Amniotic epithelial cell (primary cell): Measurements from ENCODE around the gene LEKR1.
"Not testable (repeated sequence)": the region's sequence is repeated elsewhere in the genome, so short reads cannot be mapped to it uniquely, and the experiment has no call there.

Source experiments
- DNase-seq: peaks from one replicate; pipeline ENCODE4 v3.0.0-alpha.2; 2010; ENCODE audit warnings: low read depth

LEKR1 gene

GRCh38 chr3:156826144-156826895 is at the start of gene LEKR1:
Gene LEKR1 (plus strand): TSS chr3:156826353. CDS start chr3:156829330, 2,977 bp downstream.
- peak; percentile 80 for DNase-seq

DNA sequence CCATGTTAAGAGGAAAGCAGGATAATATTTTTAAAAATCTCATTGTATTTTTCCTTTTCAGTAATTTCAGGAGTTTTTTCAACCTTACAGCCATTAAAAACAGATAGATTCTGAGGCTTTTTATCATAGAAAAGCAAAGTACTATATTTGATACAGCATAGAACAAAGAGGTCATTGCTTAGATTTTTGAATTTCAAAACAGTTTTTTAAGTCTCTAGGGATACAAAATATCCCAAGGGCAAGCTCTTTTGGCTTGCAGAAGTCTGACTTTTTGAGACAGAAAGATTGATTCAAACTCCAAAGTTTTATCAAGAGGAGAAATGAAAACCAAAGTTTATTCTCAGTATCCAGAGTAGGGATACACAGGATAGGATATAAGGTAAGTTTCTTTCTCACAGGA is 49.3 kb upstream of the LEKR1 start:
- DNase-seq: no peak

DNA sequence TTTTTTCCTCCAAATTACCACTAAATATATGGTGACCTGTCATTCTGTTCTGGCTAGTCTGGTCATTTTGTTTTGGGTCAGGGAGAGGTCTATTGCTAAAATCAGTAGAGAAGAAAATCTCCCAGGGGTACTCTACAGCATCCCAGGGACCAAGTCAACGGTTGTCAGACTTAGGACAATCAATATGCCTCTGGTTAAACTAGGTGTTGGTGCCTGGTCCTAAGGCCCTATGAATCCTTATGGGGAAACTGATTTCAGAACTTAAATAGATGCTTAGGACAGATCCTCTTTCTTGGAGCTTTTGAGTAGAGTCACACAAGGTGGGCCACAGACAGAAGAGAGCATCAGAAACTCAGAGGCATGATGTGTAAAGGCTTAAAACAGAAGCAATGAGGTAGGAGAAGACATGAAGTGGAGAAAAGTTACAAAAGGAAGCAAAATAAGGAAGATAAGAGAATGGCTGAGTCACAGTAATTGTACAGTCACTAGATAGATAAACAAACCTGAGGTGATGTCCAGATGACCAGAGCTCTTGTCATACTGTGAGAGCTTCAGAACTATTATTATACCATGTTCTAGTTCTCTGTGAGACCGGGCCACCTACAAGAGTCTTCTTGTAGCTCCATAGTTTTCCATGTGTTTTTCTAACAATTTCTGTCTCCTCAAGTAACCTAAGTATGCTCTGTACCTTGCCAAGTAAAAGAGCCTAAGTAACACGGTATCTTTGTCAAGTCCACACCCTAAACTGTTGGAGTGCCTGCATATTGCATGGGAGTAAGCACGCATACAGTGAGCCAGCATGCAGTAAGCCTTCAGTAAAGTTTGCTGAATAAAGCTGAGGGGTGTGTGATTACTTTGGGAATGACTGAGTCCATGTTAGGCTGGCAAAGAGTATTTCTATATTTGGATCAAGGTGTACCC is 44.6 kb upstream of the LEKR1 start:
- DNase-seq: peak; percentile 61

DNA sequence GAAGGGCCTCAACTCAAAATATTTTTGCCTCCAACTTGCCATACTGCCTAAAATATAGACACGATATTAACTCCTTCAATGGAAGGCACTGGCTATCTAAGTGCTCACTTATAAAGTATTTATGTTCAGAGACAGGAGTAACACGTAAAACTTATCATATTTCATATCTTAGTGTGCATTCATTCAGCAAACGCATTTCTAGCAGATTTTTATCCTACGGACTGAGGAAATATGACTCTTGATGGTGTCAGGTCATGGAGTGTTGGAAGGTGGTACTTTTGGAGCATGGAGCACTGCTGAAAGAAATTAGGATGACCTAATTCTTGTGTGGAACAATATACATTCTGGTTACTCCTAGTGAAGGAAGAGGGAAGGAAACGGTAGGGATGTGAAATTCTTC is 43.8 kb upstream of the LEKR1 start:
- DNase-seq: no peak

- no peak for DNase-seq
Measured at GRCh38 chr3:156782921-156783320, 43.2 kb upstream of the LEKR1 start.

GRCh38 chr3:156787001-156787400 is 39.2 kb upstream of the LEKR1 start:
- no peak for DNase-seq

GRCh38 chr3:156787926-156788663 is 38.1 kb upstream of the LEKR1 start:
- DNase-seq: peak; percentile 96

- DNase-seq: peak; percentile 40
Measured at GRCh38 chr3:156788846-156789245, 37.3 kb upstream of the LEKR1 start.

DNA sequence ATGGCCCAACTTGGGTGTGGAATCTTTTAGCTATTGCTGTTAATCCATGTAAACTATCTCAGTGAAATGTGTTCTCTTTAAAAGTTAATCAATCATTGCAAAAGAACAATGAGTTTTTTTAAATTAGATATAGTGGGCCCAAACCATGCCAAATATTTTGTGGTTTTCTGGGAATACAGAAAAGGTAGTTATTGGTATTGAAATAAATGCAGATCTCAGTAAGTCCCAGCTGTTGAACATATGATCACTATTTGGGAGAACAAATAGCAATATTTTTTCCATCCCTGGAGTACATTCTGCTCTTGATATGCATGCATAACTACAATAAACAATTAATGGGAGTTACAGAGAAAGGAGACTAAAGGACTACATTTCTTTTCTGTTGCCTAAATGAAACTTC is 36.0 kb upstream of the LEKR1 start:
- DNase-seq: no peak

DNA sequence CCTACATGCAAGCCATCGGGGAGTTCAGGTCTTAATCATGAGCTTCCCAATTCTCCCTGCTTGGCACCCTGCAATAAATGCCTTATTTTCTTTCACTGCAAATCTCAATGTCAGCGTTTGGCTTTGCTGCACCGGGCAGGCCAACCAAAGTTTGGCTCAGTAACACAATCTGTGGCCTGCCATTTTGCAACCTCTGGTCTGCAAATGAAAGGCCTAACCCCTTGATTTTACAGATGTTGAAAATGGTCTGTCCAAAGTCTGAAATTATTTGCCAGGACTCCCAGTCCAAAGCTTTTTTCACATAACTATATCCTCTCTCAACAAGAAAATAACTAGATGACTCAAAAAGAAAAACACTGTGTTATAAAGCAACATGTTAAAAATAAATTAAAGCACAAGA is 34.0 kb upstream of the LEKR1 start:
- DNase-seq: no peak

DNA sequence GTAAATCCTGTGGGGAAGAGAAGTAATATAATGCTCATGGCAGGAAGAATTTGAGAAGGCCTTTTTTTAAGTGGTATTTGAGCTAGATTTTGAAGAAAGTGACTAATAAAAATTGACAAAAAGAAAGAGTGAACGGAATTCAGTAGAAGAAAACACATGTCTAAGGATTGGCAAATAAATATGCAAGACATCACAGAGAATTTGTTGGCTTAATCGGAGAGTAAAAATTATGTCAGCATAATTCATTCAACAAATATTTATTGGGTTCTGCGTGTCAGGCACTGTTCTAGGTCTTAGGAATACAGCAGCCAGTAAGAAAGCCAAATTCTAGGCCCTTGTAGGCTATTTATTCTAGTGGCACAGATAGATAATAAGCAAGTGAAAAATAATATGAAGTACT is 33.6 kb upstream of the LEKR1 start:
- no peak for DNase-seq

- no peak for DNase-seq
Measured at GRCh38 chr3:156792945-156793344, 33.2 kb upstream of the LEKR1 start.

DNA sequence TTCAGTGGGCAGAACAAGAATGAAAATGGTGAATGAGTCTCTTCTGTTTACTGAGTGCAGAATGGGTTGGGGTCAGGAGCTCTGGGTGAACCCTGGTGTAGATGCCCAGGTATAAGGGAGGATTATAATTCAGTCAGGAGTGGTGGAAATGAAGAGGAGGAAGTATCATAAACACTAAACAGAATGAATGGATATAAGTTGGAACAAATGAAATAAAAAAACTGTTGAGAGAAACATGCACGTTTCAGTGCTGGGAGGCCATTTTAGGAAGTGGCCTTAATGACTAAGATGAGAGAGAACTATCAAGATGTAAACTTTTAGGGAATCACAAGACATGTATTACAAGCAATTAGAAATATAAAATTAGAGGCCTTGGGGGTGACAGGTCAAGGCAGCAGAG is 32.8 kb upstream of the LEKR1 start:
- DNase-seq: no peak

DNA sequence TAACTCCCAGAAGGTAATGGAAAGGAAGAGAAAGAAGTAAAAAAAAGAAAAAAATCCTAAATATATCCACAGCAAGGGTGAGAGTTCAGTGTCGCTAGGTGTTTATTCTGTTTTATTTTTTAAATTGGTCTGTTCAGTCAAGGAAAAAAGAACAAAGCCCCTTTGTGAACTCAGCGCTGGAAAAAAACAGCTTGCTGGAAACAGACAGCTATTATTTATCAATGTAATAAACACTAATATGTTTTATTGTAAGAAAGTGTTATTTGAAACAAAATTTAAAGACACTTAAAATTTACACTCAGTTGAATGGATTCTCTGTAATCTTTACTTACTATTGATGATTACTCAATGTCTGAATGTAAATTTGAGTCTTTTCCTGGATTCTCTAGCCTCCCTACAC is 32.3 kb upstream of the LEKR1 start:
- DNase-seq: no peak

DNA sequence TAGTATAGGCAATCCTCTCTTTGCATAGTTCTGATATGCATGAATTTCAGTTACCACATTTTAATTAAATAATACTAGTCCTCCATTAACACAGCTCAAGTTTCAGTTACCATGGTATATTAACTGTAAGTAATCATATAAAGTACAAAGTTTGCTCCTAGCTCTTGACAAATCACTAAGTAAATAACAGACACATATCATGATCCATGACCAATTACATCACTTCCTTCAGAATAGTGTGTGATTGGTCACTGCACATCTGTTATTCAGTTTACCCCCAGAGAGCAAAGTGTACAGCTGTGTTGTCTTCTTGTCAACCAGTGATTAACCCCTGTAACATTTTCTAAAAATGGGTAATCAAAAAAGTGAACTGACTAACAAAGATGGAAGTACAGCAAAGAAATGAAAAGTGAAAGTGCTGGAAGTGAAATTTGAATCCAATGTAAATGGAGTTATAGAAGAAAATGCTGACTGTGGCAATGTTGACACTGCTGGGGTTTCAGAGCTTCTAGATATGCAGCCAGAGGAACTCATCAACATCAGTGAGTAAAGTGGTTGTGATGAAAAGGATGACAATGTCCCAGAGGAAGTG is 30.2 kb upstream of the LEKR1 start:
- peak; percentile 37 for DNase-seq

DNA sequence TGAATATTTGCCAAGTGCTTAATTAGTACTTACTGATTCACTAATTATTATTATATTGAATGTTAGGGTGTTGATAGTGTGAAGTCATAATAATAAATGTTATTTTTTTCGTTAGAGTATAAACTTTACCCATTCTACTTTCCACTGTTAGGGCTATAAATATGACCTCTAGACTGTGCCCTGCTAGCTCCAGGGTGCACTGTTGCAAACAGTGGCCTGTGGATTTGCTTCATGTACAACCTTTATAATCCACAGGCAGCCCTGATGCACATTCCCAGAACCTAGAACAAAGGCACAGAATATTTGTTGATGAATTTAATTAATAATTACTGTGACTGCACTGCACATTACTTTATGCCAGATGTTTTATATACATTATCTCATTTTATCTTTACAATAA is 28.8 kb upstream of the LEKR1 start:
- DNase-seq: no peak

GRCh38 chr3:156800287-156800686 is 25.9 kb upstream of the LEKR1 start:
- DNase-seq: not testable (repeated sequence)

DNA sequence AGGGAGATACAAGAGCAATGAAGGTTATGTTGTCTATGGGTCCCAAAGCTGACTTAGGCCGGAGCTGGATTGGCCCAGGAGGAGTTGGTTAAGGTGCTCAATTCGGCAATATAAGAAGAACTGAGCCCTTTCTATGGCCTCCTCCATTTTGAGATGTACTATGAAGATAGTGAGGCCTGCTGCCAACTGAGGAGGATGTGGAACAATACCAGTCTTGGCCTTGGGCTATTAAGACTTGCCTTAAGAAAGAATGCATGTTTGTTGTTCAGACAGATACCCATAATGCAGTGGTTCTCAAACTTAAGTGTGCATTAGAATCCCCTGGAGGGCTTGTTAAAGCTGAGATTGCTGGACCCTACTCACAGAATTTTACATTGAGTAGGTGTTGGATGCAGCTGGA is 24.4 kb upstream of the LEKR1 start:
- no peak for DNase-seq

DNA sequence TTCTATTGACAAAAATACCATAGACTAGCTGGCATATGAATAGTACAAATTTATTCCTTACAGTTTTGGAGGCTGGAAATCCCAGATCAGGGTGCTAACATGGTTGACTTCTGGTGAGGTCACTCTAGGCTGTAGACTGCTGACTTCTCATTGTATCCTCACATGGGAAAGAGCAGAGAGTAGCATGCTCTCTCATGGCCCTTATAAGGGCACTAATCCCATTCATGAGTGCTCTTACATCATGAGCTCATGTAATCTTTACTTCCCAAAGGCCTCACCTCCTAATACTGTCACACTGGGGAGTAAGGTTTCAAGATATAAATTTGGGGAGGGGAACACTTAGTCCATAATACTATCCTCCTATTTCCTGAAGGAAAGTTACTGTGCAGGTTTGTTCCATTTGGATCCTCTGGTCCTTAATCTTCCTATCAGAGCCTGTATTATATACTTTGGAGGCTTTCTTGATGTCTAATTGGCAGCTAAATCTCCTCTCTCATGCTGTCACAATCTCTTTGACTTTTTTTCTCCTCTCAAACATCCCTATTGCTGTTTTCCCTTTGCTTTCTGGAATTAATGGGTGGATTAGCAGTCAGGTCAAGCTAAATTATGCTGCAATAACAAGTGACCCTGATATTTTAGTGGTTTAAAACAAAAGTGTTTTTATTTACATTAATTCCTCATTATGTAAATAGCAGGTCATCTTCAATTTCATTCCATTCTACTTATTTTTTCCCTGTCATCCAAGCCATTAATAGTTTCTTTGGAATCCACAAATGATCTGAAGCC is 23.1 kb upstream of the LEKR1 start:
- DNase-seq: no peak

DNA sequence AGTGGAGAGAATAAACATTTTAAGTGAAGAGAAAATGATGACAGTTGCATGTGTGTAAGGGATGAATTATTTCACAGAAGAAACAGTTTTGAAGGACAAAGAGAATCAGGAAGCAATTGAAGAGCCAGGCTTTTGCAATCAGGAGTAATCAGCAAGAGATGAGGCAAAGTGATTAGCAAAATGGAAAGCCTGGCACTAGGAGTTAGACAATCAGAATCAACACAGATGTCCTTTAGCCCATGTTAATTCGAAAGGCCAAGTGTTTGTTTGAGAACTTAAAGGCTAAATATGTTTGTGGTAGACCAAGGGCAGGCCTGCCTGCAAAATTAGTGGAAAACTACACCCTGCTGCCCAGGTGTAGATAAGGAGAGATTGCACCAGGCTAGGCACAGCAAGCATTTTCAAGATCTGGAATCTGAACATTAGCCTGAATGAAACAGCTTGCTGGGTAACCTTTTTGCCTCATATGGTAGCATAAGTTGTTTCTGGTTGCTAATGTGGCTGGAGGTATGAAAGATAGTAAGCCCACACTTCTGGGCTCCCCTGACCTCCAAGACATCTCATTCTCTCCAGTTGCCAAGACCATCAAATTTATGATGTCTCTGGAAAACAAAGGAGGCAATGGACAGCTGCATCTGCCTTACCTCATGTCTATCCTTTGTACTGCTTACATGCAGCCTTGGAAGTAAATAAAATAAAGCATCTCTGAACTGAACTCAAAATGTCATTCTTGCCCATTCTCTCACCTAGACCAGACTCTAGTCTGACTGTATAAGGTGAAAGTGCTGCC is 22.0 kb upstream of the LEKR1 start:
- DNase-seq: no peak

DNA sequence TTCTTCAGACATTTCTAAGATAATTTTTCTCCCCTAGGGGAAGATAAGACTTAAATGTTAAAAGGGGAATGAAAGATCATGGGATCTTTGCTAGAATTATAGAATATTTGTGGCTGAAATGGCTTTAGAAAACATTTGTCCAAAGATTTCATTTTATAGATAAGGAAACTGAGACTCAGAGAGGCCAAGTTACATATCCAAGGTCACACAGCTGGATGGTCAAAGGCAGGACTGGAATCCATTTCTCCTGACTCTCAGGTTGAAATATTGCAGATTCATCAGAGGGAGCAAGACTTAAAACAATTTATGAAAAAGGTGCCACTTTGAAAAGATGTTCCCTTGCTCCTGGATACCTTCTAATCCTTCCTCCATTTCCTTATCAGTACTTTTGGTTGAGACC is 19.5 kb upstream of the LEKR1 start:
- DNase-seq: peak; percentile 49
